ENCODE results near the gene VWA5B1. TPM values are rescaled to one million over a fixed set of nuclear protein-coding genes. Genes with fewer than 3 reads are reported as not detected.

Gene VWA5B1
- total RNA-seq, 1 donor, result under 0.01 TPM

DNA sequence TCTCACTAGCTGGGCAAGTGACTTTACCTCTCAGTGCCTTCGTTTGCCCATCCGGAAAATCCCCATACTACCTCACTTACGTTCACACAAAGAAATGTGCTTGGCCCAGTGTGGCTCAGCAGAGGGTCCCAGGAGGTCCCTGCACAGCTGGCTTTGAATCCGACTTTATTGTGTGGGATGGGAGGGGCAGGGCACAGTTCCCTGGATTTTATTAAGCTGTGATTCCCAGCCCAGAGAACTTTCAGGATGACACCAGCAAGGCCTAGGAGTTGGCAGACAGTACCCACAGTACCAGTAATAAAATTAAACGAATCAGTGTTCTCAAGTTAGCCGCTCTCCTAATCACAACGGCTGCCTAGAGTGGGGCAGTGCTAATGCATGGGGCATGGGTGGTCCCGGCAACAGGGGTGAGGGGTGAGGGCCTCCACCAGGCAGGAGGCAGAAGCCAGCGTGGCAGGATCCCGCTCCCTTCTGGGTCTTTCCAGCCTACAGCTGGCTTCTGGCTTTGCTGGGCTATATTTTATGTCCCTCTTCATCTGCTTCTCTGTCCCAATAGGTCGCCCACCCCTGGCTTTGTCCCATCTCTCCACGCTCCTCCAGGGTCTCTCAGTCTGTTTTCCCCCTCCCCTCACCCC is 74.9 kb downstream of the VWA5B1 start:
- no peak for DNase-seq (ENCODE audit: low read depth in 2 of 3, low spot score in 2 of 3)

DNA sequence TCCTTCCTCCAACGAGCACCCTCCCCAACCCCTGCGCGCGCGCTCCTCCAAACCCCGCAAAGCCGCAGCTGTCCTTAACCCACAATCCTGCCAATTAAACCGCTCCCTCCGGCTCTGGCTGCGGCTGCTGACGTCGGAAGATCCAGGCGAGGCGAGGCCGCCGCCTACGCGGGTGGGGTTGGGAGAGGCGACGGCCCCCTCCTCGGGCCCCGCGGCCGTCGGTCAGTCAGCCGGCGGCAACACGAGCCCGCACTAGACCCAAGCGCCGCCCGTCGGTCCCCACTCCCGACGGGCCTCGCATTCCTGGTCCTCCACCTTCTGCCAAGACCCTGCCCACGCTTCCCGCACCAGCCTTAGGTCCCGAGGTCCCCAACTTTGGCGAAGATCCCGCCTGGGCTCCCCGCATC is 75.4 kb downstream of the VWA5B1 start:
- DNase-seq (ENCODE audit: low read depth in 2 of 3, low spot score in 2 of 3), result no peak

DNA sequence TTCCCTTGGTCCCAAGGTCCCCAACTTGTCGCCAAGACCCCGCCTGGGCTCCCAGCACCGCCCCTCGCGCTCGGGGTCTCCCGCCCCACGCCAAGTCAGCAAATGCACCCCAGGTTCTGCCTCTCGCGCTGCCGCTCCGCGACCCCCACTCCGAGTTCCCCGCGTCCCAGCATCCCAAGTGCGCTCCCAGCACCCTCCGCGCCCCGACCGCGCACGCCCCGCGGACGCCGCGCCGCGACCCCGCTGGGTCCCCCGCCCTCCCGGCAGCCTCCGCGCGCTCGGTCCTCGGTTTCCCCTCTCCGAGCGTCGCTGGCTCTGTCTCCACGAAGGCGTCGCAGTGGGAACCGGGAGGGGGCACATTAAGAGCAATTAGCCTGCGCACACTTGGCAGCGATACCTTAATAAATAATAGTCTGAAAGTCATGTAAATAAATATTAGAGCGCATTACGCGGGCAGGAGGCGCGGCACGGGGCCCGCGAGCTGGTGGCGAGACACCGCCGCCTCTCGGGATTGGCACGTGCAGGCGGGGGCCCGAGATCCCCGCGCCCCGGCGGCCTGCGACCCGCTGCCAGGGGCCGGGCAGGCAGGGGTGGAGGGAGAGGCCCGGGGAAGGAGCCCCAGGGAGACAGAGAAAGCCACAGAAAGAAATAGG is 75.9 kb downstream of the VWA5B1 start:
- no peak for DNase-seq (ENCODE audit: low read depth in 2 of 3, low spot score in 2 of 3)

- DNase-seq (ENCODE audit: low read depth in 2 of 3, low spot score in 2 of 3), result no peak
Observed at GRCh38 chr1:20367116-20367585, 76.5 kb downstream of the VWA5B1 start.

DNA sequence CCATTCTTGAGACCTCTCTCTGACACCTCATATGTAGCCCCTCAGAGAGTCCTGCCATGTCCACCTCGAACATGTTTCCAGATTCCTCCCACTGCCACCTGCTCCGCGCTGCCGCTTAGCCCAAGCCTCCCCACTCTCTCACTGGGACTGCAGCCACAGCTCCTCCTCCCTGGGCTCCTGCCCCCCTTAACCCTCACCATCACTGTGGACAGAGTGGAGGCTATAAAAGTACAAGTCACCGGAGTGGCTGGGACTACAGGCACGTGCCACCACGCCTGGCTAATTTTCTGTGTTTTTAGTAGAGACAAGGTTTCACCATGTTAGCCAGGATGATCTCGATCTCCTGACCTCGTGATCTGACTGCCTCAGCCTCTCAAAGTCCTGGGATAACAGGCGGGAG is 77.0 kb downstream of the VWA5B1 start:
- no peak for DNase-seq (ENCODE audit: low read depth in 2 of 3, low spot score in 2 of 3)

DNA sequence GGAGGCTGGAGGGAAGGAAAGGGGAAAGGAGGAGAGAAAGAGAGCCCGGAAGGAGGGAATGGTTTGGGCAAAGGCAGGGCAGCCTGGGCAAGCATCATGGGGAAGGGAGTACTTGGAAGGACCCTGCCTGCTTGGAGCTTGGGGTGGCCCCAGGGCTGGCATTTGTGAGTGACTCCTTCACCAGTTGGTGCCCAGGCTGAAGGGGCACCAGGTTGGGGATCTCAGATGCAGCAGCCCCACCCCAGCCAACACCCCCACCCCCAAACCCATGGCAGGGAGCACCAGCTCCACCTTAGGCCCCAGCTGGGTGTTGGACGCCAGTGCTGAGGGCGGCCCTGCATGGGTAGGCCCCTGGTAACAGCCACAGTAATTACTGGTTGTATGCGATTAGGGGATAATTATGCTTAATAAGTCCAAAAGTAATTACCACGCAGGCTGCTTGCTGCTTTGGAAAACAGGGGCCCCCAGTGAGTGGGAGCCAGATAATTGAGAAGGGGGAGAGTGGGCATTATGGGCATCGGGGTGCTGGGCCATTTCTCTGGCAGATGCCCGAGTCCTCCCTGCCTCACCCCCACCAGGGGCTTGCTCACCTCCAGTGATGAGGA is 78.3 kb downstream of the VWA5B1 start:
- DNase-seq (ENCODE audit: low read depth in 2 of 3, low spot score in 2 of 3), result no peak

DNA sequence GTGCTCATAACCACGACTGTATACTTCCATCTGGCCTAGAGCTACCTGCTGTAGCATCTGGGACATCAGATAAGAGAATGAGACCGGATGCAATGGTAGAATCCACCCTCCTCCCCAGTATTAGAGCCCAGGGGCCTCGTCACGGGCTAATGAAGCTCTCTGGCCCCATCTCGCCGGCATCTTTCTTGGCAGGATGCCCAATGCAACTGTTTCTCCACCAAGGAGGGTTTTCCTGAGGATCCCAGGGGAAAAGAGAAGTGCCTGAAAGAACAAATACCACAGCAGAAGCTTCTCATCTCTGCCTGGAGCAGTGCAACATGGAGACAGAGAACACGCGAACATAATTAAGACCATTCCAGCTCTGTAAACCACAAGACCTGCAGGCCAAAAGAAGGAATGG is 80.0 kb downstream of the VWA5B1 start:
- no peak for DNase-seq (ENCODE audit: low read depth in 2 of 3, low spot score in 2 of 3)

DNA sequence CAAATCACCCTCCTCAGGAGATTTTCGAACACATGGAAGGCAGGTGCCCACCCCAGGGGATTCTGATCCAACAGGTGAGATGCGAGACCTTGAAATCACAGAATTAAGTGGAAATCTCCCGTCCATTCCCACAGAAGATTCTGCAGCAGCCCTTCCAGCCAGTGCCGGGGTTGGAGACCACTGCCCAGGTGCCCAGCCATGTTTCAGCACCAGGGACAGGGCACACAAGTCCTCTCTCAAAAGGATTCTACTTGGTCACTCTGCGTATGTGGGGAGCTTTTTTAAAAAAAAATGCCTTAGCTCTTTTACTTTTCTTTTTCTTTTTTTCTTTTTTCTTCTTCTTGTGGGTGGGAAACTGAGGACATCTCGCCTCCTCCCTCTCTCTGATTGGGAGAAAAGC is 80.7 kb downstream of the VWA5B1 start:
- peak in 1 of 3 donors; percentile 24 for DNase-seq (ENCODE audit: low read depth in 2 of 3, low spot score in 2 of 3)

GRCh38 chr1:20371883-20372282 is 81.2 kb downstream of the VWA5B1 start:
- DNase-seq (ENCODE audit: low read depth in 2 of 3, low spot score in 2 of 3), result no peak

- no peak for DNase-seq (ENCODE audit: low read depth in 2 of 3, low spot score in 2 of 3)
Observed at GRCh38 chr1:20372676-20373075, 82.0 kb downstream of the VWA5B1 start.

- DNase-seq (ENCODE audit: low read depth in 2 of 3, low spot score in 2 of 3), result no peak
Observed at GRCh38 chr1:20373286-20373685, 82.6 kb downstream of the VWA5B1 start.

DNA sequence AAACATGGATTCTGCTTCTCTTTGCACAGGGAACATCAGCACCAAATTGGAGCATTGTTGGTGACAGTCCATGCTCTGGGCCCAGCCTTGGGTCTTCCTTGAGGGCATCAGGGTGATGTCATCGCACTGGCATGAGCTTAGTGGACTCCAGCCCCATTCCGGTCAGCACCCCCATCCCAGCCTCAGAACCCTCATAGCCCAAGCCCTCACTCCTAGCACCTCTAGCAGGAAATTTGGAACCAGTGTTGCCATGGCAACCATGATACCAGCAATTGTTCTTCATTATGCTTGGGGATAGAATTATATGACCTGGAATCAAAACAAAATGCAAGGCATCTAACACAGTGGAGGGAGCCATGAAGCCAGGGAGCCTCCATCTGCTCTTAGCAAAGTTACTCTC is 83.1 kb downstream of the VWA5B1 start:
- DNase-seq (ENCODE audit: low read depth in 2 of 3, low spot score in 2 of 3), result no peak

GRCh38 chr1:20375563-20375962 is 84.9 kb downstream of the VWA5B1 start:
- no peak for DNase-seq (ENCODE audit: low read depth in 2 of 3, low spot score in 2 of 3)

- DNase-seq (ENCODE audit: low read depth in 2 of 3, low spot score in 2 of 3), result no peak
Observed at GRCh38 chr1:20376171-20376570, 85.5 kb downstream of the VWA5B1 start.

DNA sequence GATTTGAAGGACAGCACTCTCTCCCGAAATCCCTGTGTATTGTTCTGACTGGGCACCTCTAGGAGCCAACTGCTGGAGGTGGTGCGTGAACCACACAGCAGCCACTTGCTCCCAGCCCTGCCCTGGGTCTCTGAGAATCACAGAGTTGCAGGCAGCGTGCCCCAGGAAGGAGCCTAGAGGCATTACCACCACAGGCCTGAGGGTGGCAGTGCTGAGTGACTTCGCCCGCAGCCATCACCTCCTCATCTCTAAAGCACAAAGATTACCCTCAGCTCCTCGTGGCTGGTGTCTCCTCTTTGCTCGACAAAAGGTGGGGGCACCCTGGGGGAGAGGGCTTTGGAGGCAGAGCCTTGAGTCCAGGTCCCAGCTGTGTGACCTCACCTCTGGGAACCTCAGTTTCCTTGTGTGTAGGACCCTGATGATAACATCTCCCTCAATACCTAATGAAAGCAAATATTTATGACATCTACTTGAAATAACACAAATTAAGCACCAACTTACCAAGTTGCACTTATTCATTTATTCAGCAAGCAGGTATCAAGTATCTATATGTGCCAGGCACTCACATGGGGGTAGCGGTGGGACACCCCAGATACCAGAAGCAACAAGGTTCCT is 86.3 kb downstream of the VWA5B1 start:
- peak in 2 of 3 donors; percentile 20 to 39 for DNase-seq (ENCODE audit: low read depth in 2 of 3, low spot score in 2 of 3)

GRCh38 chr1:20377516-20378270 is 87.0 kb downstream of the VWA5B1 start:
- no peak for DNase-seq (ENCODE audit: low read depth in 2 of 3, low spot score in 2 of 3)

- no peak for DNase-seq (ENCODE audit: low read depth in 2 of 3, low spot score in 2 of 3)
Observed at GRCh38 chr1:20379075-20379474, 88.4 kb downstream of the VWA5B1 start.

GRCh38 chr1:20380175-20380574 is 89.5 kb downstream of the VWA5B1 start:
- DNase-seq (ENCODE audit: low read depth in 2 of 3, low spot score in 2 of 3), result no peak

DNA sequence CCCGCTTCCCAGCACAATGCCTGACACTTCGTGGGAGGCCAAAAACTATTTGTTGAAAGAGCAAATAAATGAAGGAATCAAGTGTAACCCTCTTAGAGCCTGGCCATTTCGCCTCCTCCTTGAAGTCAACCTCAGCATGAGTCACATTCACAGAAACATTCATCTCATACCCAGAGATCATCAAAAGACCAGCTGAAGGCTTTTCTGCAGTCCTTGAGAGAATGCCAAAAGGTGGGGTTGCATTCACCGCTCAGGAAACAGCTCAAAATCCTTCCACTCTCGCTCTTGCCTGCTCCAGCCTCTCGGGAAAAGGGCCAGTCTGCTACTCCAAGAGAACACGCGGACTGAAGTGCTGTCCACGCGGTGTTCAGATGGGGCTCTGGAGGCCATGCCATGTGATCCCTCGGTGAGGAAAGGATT is 90.0 kb downstream of the VWA5B1 start:
- DNase-seq (ENCODE audit: low read depth in 2 of 3, low spot score in 2 of 3), result no peak

GRCh38 chr1:20381045-20381641 is 90.5 kb downstream of the VWA5B1 start:
- DNase-seq (ENCODE audit: low read depth in 2 of 3, low spot score in 2 of 3), result no peak

DNA sequence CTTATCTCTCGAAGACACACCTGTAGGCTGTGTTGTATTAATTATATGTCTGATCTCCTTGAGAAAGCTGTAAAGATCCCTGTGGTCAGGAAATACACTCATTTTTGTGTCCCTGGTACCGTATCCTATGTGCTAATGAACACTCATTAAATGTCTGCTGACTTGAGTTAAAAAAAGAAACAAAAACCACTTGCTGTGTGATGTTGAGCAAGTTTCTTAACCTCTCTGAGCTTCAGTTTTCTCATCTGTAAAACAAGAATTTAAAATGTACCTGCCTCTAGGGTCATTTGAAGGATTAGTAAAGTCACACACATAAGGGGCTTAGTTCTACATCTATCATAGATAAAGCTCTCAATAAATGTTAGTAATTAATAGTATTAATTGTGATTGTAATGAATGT is 91.3 kb downstream of the VWA5B1 start:
- no peak for DNase-seq (ENCODE audit: low read depth in 2 of 3, low spot score in 2 of 3)
